ENCODE data around the gene B4GALT7.

DNA sequence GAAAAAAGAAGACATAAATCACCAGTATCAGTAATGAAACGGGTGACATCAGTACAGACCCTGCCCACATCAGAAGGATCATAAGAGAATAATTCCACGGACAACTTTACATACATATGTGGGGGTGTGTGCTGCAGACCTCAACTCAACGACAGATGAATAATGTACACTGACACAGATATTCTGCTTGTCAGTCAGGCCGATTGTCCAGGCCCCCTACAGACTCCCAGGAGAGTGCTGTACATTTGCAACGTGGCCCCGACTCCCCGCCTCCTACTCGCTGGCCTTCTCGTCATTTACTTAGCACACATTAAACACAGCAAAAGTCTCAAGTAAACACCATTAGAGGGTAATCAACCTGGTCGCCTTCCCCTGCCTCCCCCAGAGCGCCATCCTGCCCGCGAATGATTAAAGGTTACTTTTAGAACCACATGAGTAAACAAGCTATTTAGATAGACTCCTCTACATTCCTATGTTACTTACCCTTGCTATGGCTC lies 11.5 kb upstream of the B4GALT7 start:
- TF ChIP-seq EP300 (IDR thresholded peaks at IDR 0.05), result no peak
- TF ChIP-seq POLR2A (IDR thresholded peaks at IDR 0.05), result no peak
- TF ChIP-seq, protein P1, sequence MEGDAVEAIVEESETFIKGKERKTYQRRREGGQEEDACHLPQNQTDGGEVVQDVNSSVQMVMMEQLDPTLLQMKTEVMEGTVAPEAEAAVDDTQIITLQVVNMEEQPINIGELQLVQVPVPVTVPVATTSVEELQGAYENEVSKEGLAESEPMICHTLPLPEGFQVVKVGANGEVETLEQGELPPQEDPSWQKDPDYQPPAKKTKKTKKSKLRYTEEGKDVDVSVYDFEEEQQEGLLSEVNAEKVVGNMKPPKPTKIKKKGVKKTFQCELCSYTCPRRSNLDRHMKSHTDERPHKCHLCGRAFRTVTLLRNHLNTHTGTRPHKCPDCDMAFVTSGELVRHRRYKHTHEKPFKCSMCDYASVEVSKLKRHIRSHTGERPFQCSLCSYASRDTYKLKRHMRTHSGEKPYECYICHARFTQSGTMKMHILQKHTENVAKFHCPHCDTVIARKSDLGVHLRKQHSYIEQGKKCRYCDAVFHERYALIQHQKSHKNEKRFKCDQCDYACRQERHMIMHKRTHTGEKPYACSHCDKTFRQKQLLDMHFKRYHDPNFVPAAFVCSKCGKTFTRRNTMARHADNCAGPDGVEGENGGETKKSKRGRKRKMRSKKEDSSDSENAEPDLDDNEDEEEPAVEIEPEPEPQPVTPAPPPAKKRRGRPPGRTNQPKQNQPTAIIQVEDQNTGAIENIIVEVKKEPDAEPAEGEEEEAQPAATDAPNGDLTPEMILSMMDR (IDR thresholded peaks at IDR 0.05), result no peak

Data from tibial nerve (tissue), 4 donors.